Osteoblast (primary cell): ENCODE data around the gene UBE2H. TPM values are rescaled to one million over a fixed set of nuclear protein-coding genes. Genes with fewer than 3 reads are reported as not detected.
A peak's percentile ranks its signal among the peaks of the same experiment; 100 is the strongest.

Experiments
- DNase-seq: peaks from one replicate; pipeline ENCODE4 v3.0.0; 2011; ENCODE audit warnings: low spot score, mixed read lengths; ENCODE audit not compliant: insufficient read length; ENCODE audit errors: missing footprints
- H2AFZ ChIP-seq: 2 replicates; pipeline ENCODE4 v1.6.0; 2011; ENCODE audit warnings: mild to moderate bottlenecking, low read length
- H3K27ac ChIP-seq: 2 replicates; pipeline ENCODE4 v1.5.1; 2011; ENCODE audit warnings: mild to moderate bottlenecking, low read depth, low read length, moderate library complexity
- H3K27me3 ChIP-seq: 2 replicates; pipeline ENCODE4 v1.6.0; 2012; ENCODE audit warnings: mild to moderate bottlenecking, control low read depth, inconsistent platforms, low read length, moderate library complexity; ENCODE audit not compliant: insufficient read depth
- H3K36me3 ChIP-seq: 2 replicates; pipeline ENCODE4 v1.5.1; 2011; ENCODE audit warnings: mild to moderate bottlenecking, low read length, control low read depth, moderate library complexity; ENCODE audit not compliant: insufficient read depth
- H3K4me1 ChIP-seq: 2 replicates; pipeline ENCODE4 v1.5.1; 2011; ENCODE audit warnings: mild to moderate bottlenecking, low read length, control low read depth, moderate library complexity; ENCODE audit not compliant: insufficient read depth
- H3K4me2 ChIP-seq: 2 replicates; pipeline ENCODE4 v1.6.0; 2011; ENCODE audit warnings: mild to moderate bottlenecking, low read length; ENCODE audit not compliant: insufficient read depth
- H3K4me3 ChIP-seq: fragments of 200-600 bp; sonication (generic); 3 replicates; pipeline ENCODE4 v1.5.1; 2012; ENCODE audit warnings: mild to moderate bottlenecking, low read length, inconsistent platforms; ENCODE audit not compliant: insufficient read depth
- H3K79me2 ChIP-seq: 2 replicates; pipeline ENCODE4 v1.6.0; 2012; ENCODE audit warnings: mild to moderate bottlenecking, low read length, control low read depth, inconsistent platforms; ENCODE audit not compliant: insufficient read depth
- H3K9me3 ChIP-seq: 2 replicates; pipeline ENCODE4 v1.5.1; 2011; ENCODE audit warnings: low read depth, low read length, control low read depth
- H4K20me1 ChIP-seq: 2 replicates; pipeline ENCODE4 v1.6.0; 2012; ENCODE audit warnings: mild to moderate bottlenecking, low read length, control low read depth; ENCODE audit not compliant: insufficient read depth
- total RNA-seq: library from RNA; depleted of rRNA; stranded (reverse); fragments of >200 nt; gene quantifications from 2 replicates; pipeline ENCODE4 v1.2.3, GENCODE V29; 2012
- TF ChIP-seq, protein P1 (sequence below): IDR thresholded peaks from 2 replicates; pipeline ENCODE4 v1.5.1; 2011; ENCODE audit warnings: mild to moderate bottlenecking, low read depth, low read length, moderate library complexity; ENCODE audit errors: extremely low read depth

UBE2H gene
- total RNA-seq, 1 donor = 61.2 TPM

- no peaks in the 10 kb centered on the region for H3K36me3 ChIP-seq
- H3K4me3 ChIP-seq = no peak overlapping the region
- no peak overlapping the region for H3K27ac ChIP-seq
- peaks cover 16% of the 10 kb centered on the region for H3K4me1 ChIP-seq
- peak; percentile 62 for DNase-seq
- H4K20me1 ChIP-seq = peaks cover 18% of the 10 kb centered on the region
- no peaks in the 10 kb centered on the region for H3K27me3 ChIP-seq
- no peak overlapping the region for H2AFZ ChIP-seq
- H3K4me2 ChIP-seq = no peak overlapping the region
- TF ChIP-seq, protein P1, sequence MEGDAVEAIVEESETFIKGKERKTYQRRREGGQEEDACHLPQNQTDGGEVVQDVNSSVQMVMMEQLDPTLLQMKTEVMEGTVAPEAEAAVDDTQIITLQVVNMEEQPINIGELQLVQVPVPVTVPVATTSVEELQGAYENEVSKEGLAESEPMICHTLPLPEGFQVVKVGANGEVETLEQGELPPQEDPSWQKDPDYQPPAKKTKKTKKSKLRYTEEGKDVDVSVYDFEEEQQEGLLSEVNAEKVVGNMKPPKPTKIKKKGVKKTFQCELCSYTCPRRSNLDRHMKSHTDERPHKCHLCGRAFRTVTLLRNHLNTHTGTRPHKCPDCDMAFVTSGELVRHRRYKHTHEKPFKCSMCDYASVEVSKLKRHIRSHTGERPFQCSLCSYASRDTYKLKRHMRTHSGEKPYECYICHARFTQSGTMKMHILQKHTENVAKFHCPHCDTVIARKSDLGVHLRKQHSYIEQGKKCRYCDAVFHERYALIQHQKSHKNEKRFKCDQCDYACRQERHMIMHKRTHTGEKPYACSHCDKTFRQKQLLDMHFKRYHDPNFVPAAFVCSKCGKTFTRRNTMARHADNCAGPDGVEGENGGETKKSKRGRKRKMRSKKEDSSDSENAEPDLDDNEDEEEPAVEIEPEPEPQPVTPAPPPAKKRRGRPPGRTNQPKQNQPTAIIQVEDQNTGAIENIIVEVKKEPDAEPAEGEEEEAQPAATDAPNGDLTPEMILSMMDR = no peak
- H3K9me3 ChIP-seq = no peaks in the 10 kb centered on the region
- H3K79me2 ChIP-seq = peaks cover 56% of the 10 kb centered on the region
These were observed 64.9 kb downstream of the UBE2H start for GRCh38 chr7:129887865-129888264.

- Histone ChIP-seq H4K20me1 (peaks cover 22% of the 10 kb centered on the region), H3K4me1 (peaks cover 27% of the 10 kb centered on the region)
- TF ChIP-seq, protein P1 = no peak
These were observed 66.0 kb downstream of the UBE2H start for GRCh38 chr7:129886818-129887186.

DNA sequence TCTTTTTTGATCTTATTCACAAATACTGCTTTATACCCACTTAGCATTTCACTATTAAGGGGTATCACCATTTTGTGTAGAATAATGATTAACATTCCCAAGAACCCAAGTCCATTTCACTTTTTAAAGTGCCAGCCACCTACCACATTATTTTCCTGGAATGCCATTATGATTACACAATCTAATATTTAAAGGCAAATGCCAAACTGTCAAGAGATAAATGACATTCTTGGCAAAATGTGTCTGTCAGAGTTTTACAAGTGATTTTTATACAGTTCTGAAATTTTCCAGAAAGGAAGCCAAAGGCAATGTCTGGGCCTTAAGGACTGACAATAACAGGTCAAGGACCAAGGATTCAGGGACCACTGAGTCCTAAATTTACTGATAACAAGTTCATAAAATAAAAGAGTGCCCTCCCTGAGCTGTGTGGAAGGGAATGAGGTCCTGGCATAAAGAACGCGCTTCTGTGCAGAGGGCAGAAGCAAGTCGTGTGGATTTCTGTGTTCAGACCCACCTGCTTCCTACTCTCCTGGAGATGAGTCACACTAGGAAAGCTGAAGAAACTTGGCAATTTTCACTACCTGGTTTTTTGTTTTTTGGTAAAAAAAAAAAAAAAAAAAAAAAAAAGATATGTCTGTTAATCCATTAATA lies 66.5 kb downstream of the UBE2H start:
- no peaks in the 10 kb centered on the region for H3K9me3 ChIP-seq
- TF ChIP-seq, protein P1 = no peak
- peaks cover 29% of the 10 kb centered on the region for H3K4me1 ChIP-seq
- H3K4me3 ChIP-seq = no peak overlapping the region
- no peaks in the 10 kb centered on the region for H3K36me3 ChIP-seq
- DNase-seq = no peak
- no peak overlapping the region for H3K4me2 ChIP-seq
- H2AFZ ChIP-seq = no peak overlapping the region
- peaks cover 55% of the 10 kb centered on the region for H3K79me2 ChIP-seq
- peaks cover 22% of the 10 kb centered on the region for H4K20me1 ChIP-seq
- no peaks in the 10 kb centered on the region for H3K27me3 ChIP-seq
- H3K27ac ChIP-seq = no peak overlapping the region

More at GRCh38 chr7:129886818-129887186, 66.0 kb downstream of the UBE2H start:
- H2AFZ ChIP-seq = no peak overlapping the region
- no peaks in the 10 kb centered on the region for H3K36me3 ChIP-seq
- H3K27ac ChIP-seq = no peak overlapping the region
- no peak overlapping the region for H3K4me3 ChIP-seq
- H3K4me2 ChIP-seq = no peak overlapping the region
- H3K27me3 ChIP-seq = no peaks in the 10 kb centered on the region
- no peak for DNase-seq
- H3K79me2 ChIP-seq = peaks cover 54% of the 10 kb centered on the region
- no peaks in the 10 kb centered on the region for H3K9me3 ChIP-seq

DNA sequence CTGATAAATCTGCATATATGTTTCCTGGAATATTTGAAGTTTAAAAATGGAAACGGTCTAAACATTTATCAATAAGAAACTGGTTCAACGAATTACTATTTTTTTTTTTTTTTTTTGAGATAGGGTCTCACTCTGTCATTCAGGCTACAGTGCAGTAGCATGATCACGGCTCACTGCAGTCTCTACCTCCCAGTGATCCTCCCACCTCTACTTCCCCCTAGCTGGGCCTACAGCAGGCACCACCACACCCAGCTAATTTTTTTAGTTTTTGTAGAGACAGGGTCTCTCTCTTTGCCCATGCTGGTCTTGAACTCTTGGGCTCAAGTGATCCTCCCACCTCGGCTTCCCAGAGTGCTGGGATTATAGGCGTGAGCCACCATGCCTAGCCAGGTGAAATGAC lies 68.3 kb downstream of the UBE2H start:
- TF ChIP-seq, protein P1 = no peak
- no peaks in the 10 kb centered on the region for H3K9me3 ChIP-seq
- no peak for DNase-seq
- no peak overlapping the region for H2AFZ ChIP-seq
- H3K79me2 ChIP-seq = peaks cover 58% of the 10 kb centered on the region
- no peaks in the 10 kb centered on the region for H3K27me3 ChIP-seq
- H3K36me3 ChIP-seq = no peaks in the 10 kb centered on the region
- H4K20me1 ChIP-seq = peaks cover 12% of the 10 kb centered on the region
- no peak overlapping the region for H3K27ac ChIP-seq
- no peak overlapping the region for H3K4me3 ChIP-seq
- peaks cover 29% of the 10 kb centered on the region for H3K4me1 ChIP-seq
- H3K4me2 ChIP-seq = no peak overlapping the region
